ENCODE data around the gene VEPH1. TPM values are rescaled to one million over a fixed set of nuclear protein-coding genes. Genes with fewer than 3 reads are reported as not detected.
A peak's percentile ranks its signal among the peaks of the same experiment; 100 is the strongest.

Gene VEPH1
- total and polyA plus RNA-seq, 3 donors from 2014 or later = 2.7 to 8.1 (median 3.0) TPM

DNA sequence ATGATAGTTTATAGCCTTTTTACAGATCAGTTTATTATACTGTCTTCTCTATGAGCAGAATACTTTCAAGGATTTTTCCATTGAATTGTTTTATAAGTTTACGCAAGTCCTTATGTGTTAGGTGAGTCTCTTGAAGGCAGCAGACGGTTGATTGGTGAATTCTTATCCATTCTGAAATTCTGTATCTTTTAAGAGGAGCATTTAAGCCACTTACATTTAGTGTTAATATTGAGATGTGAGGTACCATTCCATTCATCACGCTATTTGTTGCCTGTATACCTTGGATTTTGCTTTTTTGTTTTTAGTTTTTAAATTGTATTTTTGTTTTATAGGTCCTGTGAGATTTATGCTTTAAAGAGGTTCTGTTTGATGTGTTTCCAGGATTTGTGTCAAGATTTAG is 32.5 kb upstream of the VEPH1 start:
- H3K4me3 ChIP-seq = no peak overlapping the region
- no peak overlapping the region for H3K27ac ChIP-seq
- intact Hi-C loops (cut with DNase I; ENCODE audit: low total_unique reads) = no loop called here
- TF ChIP-seq CTCF (IDR thresholded peaks at IDR 0.05) = no peak
- TF ChIP-seq POLR2A (IDR thresholded peaks at IDR 0.05) = no peak
- 93 to 97% methylated on average over 3 of the region's 3 CpGs for WGBS, 2 donors
- no peaks in the 10 kb centered on the region for H3K4me1 ChIP-seq
- DNase-seq = no peak
- no peaks in the 10 kb centered on the region for H3K27me3 ChIP-seq
- no peaks in the 10 kb centered on the region for H3K36me3 ChIP-seq (ENCODE audit: low read depth, missing control alignments)
- no peaks in the 10 kb centered on the region for H3K9me3 ChIP-seq

- intact Hi-C loops (cut with DNase I; ENCODE audit: low total_unique reads) = no loop called here
- Histone ChIP-seq H3K9me3 (no peaks in the 10 kb centered on the region), H3K4me3 (no peak overlapping the region), H3K27ac (no peak overlapping the region), H3K36me3 (ENCODE audit: low read depth, missing control alignments) (no peaks in the 10 kb centered on the region), H3K27me3 (no peaks in the 10 kb centered on the region), H3K4me1 (no peaks in the 10 kb centered on the region)
- DNase-seq = no peak
- WGBS, 2 donors = 85 to 100% methylated on average over 2 of the region's 2 CpGs
- TF ChIP-seq CTCF (IDR thresholded peaks at IDR 0.05) (no peak), POLR2A (IDR thresholded peaks at IDR 0.05) (no peak)
Measured at GRCh38 chr3:157534725-157535161, 31.5 kb upstream of the VEPH1 start.

GRCh38 chr3:157533298-157534070 is 30.3 kb upstream of the VEPH1 start:
- no peaks in the 10 kb centered on the region for H3K9me3 ChIP-seq
- TF ChIP-seq CTCF (IDR thresholded peaks at IDR 0.05) = no peak
- no peak for TF ChIP-seq POLR2A (IDR thresholded peaks at IDR 0.05)
- no peaks in the 10 kb centered on the region for H3K36me3 ChIP-seq (ENCODE audit: low read depth, missing control alignments)
- no peak overlapping the region for H3K27ac ChIP-seq
- DNase-seq = no peak
- intact Hi-C loops (cut with DNase I; ENCODE audit: low total_unique reads) = no loop called here
- no peak overlapping the region for H3K4me3 ChIP-seq
- 70 to 85% methylated on average over 9 of the region's 9 CpGs for WGBS, 2 donors
- peaks cover 1% of the 10 kb centered on the region for H3K4me1 ChIP-seq
- no peaks in the 10 kb centered on the region for H3K27me3 ChIP-seq

- Histone ChIP-seq H3K4me1 (peaks cover 4% of the 10 kb centered on the region), H3K27me3 (no peaks in the 10 kb centered on the region), H3K9me3 (no peaks in the 10 kb centered on the region), H3K36me3 (ENCODE audit: low read depth, missing control alignments) (no peaks in the 10 kb centered on the region), H3K4me3 (no peak overlapping the region), H3K27ac (no peak overlapping the region)
- DNase-seq = no peak
- peak; percentile 65 to 79 (median 76) for TF ChIP-seq CTCF (IDR thresholded peaks at IDR 0.05)
- no peak for TF ChIP-seq POLR2A (IDR thresholded peaks at IDR 0.05)
- intact Hi-C loops (cut with DNase I; ENCODE audit: low total_unique reads) = no loop called here
- 46 to 49% methylated on average over 7 of the region's 7 CpGs for WGBS, 2 donors
Measured at GRCh38 chr3:157532529-157533297, 29.5 kb upstream of the VEPH1 start.

All from testis (tissue), 3 donors.